Transverse colon (tissue), 4 donors: ENCODE results near the gene FUT7.

Experiments used
- EP300 ChIP-seq: sonication (generic); formaldehyde crosslinking; IDR thresholded peaks from one replicate; pipeline ENCODE4 v1.6.1; 2017; ENCODE audit warnings: antibody characterized with exemption, low read depth
- POLR2AphosphoS5 ChIP-seq, 3 donors: sonication (generic); formaldehyde crosslinking; IDR thresholded peaks; one replicate each; pipeline ENCODE4 v1.6.1; 2016; ENCODE audit warnings: antibody characterized with exemption in 3 of 3
- TF ChIP-seq, protein P1 (sequence below), 5 experiments: fragments of 200-600 bp in 3 of 5; fragments of 450-650 bp in 2 of 5; sonication (generic) in 3 of 5; IDR thresholded peaks; 1 replicate in 2 of 5; 2 replicates in 3 of 5; pipeline ENCODE4 v1.5.1; 2016 to 2017; ENCODE audit warnings: antibody characterized with exemption in 5 of 5, inconsistent platforms in 3 of 5, mild to moderate bottlenecking in 2 of 5, moderate library complexity in 1 of 5

DNA sequence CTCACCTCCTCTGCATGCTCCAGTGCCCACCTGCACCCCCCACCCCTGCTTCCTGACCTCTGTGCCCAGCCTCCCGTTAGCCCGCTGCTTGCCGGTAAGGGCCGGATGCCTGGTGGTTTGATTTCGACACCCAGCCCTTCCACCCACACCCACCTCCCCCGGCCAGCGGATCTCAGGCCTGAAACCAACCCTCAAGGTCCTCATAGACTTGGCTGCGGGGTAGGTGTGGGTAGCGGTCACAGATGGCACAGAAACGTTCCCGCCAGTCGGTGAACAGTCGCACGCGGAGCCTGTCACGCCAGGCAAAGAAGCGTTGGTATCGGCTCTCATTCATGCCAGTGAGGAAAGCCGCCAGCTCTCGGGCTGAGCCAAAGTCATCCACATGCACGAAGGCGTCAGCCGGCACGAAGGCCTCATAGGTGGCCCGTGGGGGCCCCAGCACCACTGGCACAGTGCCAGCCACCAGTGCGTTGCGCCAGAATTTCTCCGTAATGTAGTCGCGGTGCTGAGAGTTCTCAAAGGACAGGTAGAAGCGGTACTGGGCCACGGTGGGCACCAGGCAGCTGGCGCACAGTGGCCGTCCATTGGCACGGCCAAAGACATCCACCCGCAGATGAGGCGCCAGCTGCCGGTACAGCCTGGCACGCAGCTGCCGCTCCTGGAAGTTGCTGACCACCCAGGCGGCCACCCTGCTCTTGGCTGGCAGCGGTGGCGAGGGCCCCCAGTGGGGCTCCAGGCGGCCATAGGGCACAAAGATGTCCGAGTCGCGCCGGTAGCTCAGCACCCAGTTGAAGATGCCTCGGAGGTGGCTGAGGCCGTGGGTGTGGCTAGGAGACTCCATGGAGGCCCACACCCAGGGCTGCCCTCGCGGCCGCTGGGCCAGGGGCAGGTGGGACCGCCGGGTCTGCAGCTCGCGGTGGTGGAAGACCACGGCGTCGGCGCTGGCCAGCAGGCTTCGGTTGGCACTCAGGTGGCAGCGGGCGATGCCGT, 1.1 kb downstream of the FUT7 start:
- TF ChIP-seq, protein P1, sequence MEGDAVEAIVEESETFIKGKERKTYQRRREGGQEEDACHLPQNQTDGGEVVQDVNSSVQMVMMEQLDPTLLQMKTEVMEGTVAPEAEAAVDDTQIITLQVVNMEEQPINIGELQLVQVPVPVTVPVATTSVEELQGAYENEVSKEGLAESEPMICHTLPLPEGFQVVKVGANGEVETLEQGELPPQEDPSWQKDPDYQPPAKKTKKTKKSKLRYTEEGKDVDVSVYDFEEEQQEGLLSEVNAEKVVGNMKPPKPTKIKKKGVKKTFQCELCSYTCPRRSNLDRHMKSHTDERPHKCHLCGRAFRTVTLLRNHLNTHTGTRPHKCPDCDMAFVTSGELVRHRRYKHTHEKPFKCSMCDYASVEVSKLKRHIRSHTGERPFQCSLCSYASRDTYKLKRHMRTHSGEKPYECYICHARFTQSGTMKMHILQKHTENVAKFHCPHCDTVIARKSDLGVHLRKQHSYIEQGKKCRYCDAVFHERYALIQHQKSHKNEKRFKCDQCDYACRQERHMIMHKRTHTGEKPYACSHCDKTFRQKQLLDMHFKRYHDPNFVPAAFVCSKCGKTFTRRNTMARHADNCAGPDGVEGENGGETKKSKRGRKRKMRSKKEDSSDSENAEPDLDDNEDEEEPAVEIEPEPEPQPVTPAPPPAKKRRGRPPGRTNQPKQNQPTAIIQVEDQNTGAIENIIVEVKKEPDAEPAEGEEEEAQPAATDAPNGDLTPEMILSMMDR (IDR thresholded peaks at IDR 0.05) = no peak
- no peak for TF ChIP-seq POLR2AphosphoS5 (IDR thresholded peaks at IDR 0.05)
- TF ChIP-seq EP300 = no peak
